ENCODE data around the gene VEZT. TPM values are rescaled to one million over a fixed set of nuclear protein-coding genes. Genes with fewer than 3 reads are reported as not detected.
"Not testable (repeated sequence)": the region's sequence is repeated elsewhere in the genome, so short reads cannot be mapped to it uniquely, and the experiment has no call there.

Gene VEZT
- total and polyA plus RNA-seq, 2 donors (not counting 1 experiment from before 2014, with no cell fraction given), result 76.6 to 123 TPM

DNA sequence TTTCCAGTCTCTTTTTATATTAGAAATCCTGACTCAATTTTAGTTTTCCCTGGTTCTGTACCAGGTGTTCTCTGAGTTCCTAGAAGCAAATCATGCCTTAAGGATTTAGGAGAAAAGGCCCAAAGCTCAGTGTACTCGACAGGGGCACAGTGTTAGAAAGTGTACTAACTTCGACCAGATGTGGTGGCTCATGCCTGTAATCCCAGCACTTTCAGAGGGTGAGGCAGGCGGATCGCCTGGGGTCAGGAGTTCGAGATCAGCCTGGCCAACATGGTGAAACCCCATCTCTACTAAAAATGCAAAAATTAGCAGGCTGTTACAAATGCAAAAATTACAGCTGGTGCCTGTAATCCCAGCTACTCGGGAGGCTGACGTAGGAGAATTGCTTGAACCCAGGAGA lies 12.0 kb downstream of the VEZT start:
- Histone ChIP-seq H3K36me3 (ENCODE audit: control insufficient read depth, insufficient read depth, low read length) (no peaks in the 10 kb centered on the region), H3K27ac (ENCODE audit: insufficient read depth, low read length) (peak overlapping the region; percentile 10), H2AFZ (ENCODE audit: low read length) (no peak overlapping the region), H3K4me2 (ENCODE audit: extremely low read depth, insufficient read depth, low read length) (no peak overlapping the region), H4K20me1 (ENCODE audit: control insufficient read depth, extremely low read depth, insufficient read depth, low read length) (no peaks in the 10 kb centered on the region), H3K9me3 (ENCODE audit: control insufficient read depth, insufficient read depth, low read depth, low read length) (no peaks in the 10 kb centered on the region), H3K79me2 (ENCODE audit: control insufficient read depth, insufficient read depth, low read length) (peaks cover 41% of the 10 kb centered on the region), H3K4me1 (ENCODE audit: control insufficient read depth, extremely low read depth, insufficient read depth, low read length) (peaks cover under 1% of the 10 kb centered on the region), H3K4me3 (replicated peaks in 1 of 4; ENCODE audit: control extremely low read depth in 1 of 4, insufficient read depth in 1 of 4, low read depth in 3 of 4, low read length in 4 of 4) (no peak overlapping the region), H3K27me3 (ENCODE audit: control insufficient read depth, insufficient read depth, low read length) (no peaks in the 10 kb centered on the region), H3K9ac (ENCODE audit: insufficient read depth, low read length) (no peak overlapping the region)
- TF ChIP-seq, protein P1, sequence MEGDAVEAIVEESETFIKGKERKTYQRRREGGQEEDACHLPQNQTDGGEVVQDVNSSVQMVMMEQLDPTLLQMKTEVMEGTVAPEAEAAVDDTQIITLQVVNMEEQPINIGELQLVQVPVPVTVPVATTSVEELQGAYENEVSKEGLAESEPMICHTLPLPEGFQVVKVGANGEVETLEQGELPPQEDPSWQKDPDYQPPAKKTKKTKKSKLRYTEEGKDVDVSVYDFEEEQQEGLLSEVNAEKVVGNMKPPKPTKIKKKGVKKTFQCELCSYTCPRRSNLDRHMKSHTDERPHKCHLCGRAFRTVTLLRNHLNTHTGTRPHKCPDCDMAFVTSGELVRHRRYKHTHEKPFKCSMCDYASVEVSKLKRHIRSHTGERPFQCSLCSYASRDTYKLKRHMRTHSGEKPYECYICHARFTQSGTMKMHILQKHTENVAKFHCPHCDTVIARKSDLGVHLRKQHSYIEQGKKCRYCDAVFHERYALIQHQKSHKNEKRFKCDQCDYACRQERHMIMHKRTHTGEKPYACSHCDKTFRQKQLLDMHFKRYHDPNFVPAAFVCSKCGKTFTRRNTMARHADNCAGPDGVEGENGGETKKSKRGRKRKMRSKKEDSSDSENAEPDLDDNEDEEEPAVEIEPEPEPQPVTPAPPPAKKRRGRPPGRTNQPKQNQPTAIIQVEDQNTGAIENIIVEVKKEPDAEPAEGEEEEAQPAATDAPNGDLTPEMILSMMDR (conservative IDR thresholded peaks at IDR 0.05 in 1 of 2, IDR thresholded peaks at IDR 0.05 in 1 of 2; ENCODE audit: low read depth in 1 of 2, low read length in 2 of 2), result no peak
- no peak for TF ChIP-seq EZH2 (IDR thresholded peaks at IDR 0.05; ENCODE audit: low read length, missing control alignments)
- no peak for DNase-seq (ENCODE audit: low read depth in 2 of 2)

DNA sequence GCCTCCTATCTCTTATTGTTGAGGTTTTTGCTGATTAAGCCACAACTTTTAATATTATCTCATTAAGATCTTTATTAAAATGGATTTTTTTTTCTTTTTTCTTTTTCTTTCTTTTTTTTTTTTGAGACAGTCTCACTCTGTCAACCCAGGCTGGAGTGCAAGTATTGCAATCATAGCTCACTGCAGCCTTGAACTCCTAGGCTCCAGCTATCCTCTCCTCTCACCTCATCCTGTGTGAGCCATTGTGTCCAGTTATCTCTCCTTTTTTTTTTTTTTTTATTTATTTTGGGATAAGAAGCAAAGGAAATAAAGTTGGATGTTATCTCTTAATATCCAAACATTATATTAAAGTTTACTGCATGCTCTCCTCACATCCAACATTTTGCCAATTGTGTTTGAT lies 12.7 kb downstream of the VEZT start:
- Histone ChIP-seq H3K79me2 (ENCODE audit: control insufficient read depth, insufficient read depth, low read length) (peaks cover 35% of the 10 kb centered on the region), H3K4me1 (ENCODE audit: control insufficient read depth, extremely low read depth, insufficient read depth, low read length) (no peaks in the 10 kb centered on the region), H3K27ac (ENCODE audit: insufficient read depth, low read length) (no peak overlapping the region), H3K9me3 (ENCODE audit: control insufficient read depth, insufficient read depth, low read depth, low read length) (no peaks in the 10 kb centered on the region), H3K9ac (ENCODE audit: insufficient read depth, low read length) (no peak overlapping the region), H3K4me3 (replicated peaks in 1 of 4; ENCODE audit: control extremely low read depth in 1 of 4, insufficient read depth in 1 of 4, low read depth in 3 of 4, low read length in 4 of 4) (no peak overlapping the region), H3K27me3 (ENCODE audit: control insufficient read depth, insufficient read depth, low read length) (no peaks in the 10 kb centered on the region), H3K36me3 (ENCODE audit: control insufficient read depth, insufficient read depth, low read length) (no peaks in the 10 kb centered on the region), H3K4me2 (ENCODE audit: extremely low read depth, insufficient read depth, low read length) (no peak overlapping the region), H2AFZ (ENCODE audit: low read length) (no peak overlapping the region), H4K20me1 (ENCODE audit: control insufficient read depth, extremely low read depth, insufficient read depth, low read length) (no peaks in the 10 kb centered on the region)
- DNase-seq (ENCODE audit: low read depth in 2 of 2), result no peak
- TF ChIP-seq, protein P1 (conservative IDR thresholded peaks at IDR 0.05 in 1 of 2, IDR thresholded peaks at IDR 0.05 in 1 of 2; ENCODE audit: low read depth in 1 of 2, low read length in 2 of 2), result no peak
- no peak for TF ChIP-seq EZH2 (IDR thresholded peaks at IDR 0.05; ENCODE audit: low read length, missing control alignments)

DNA sequence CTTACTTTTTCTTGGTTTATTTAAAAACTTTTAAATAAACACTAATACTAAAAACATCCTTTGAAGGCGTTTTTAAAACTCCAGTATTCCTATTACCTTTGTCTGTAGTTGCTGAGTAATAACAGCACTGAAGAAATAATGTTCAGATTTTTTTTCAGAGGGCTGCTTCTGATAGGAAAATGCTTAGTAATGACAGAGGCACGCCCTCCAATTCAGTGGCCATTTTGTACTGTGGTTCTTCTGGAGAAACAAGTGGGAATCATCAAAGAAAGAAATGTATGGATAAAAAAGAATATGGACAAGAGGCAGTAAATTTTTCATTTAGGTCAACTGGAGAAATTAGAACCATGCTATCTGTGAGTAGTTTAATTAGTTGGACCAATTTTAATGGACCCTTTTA lies 13.6 kb downstream of the VEZT start:
- Histone ChIP-seq H3K9me3 (ENCODE audit: control insufficient read depth, insufficient read depth, low read depth, low read length) (no peaks in the 10 kb centered on the region), H3K4me1 (ENCODE audit: control insufficient read depth, extremely low read depth, insufficient read depth, low read length) (no peaks in the 10 kb centered on the region), H3K9ac (ENCODE audit: insufficient read depth, low read length) (no peak overlapping the region), H3K36me3 (ENCODE audit: control insufficient read depth, insufficient read depth, low read length) (no peaks in the 10 kb centered on the region), H4K20me1 (ENCODE audit: control insufficient read depth, extremely low read depth, insufficient read depth, low read length) (no peaks in the 10 kb centered on the region), H3K27ac (ENCODE audit: insufficient read depth, low read length) (no peak overlapping the region), H3K27me3 (ENCODE audit: control insufficient read depth, insufficient read depth, low read length) (no peaks in the 10 kb centered on the region), H2AFZ (ENCODE audit: low read length) (no peak overlapping the region), H3K79me2 (ENCODE audit: control insufficient read depth, insufficient read depth, low read length) (peaks cover 32% of the 10 kb centered on the region), H3K4me3 (replicated peaks in 1 of 4; ENCODE audit: control extremely low read depth in 1 of 4, insufficient read depth in 1 of 4, low read depth in 3 of 4, low read length in 4 of 4) (no peak overlapping the region), H3K4me2 (ENCODE audit: extremely low read depth, insufficient read depth, low read length) (no peak overlapping the region)
- peak; percentile 66 to 68 for DNase-seq (ENCODE audit: low read depth in 2 of 2)
- TF ChIP-seq, protein P1 (conservative IDR thresholded peaks at IDR 0.05 in 1 of 2, IDR thresholded peaks at IDR 0.05 in 1 of 2; ENCODE audit: low read depth in 1 of 2, low read length in 2 of 2), result no peak
- TF ChIP-seq EZH2 (IDR thresholded peaks at IDR 0.05; ENCODE audit: low read length, missing control alignments), result no peak

DNA sequence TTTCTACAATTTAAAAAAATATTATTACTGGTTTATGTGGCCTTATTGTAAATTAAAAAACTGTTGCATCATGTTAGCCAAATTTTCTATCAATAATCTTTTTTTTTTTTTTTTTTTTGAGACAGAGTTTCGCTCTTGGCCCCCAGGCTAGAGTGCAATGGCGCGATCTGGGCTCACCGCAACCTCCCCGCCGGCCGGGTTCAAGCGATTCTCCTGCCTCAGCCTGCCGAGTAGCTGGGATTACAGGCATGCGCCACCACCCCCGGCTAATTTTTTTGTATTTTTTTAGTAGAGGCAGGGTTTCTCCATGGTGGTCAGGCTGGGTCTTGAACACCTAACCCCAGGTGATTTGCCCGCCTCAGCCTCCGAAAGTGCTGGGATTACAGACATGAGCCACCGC lies 16.6 kb downstream of the VEZT start:
- H3K9me3 ChIP-seq (ENCODE audit: control insufficient read depth, insufficient read depth, low read depth, low read length); H3K4me2 ChIP-seq (ENCODE audit: extremely low read depth, insufficient read depth, low read length); H3K27me3 ChIP-seq (ENCODE audit: control insufficient read depth, insufficient read depth, low read length); H3K9ac ChIP-seq (ENCODE audit: insufficient read depth, low read length); H3K4me3 ChIP-seq (replicated peaks in 1 of 4; ENCODE audit: control extremely low read depth in 1 of 4, insufficient read depth in 1 of 4, low read depth in 3 of 4, low read length in 4 of 4); H4K20me1 ChIP-seq (ENCODE audit: control insufficient read depth, extremely low read depth, insufficient read depth, low read length); H3K27ac ChIP-seq (ENCODE audit: insufficient read depth, low read length); H3K4me1 ChIP-seq (ENCODE audit: control insufficient read depth, extremely low read depth, insufficient read depth, low read length); DNase-seq (ENCODE audit: low read depth in 2 of 2); H2AFZ ChIP-seq (ENCODE audit: low read length); H3K36me3 ChIP-seq (ENCODE audit: control insufficient read depth, insufficient read depth, low read length): not testable (repeated sequence)
- H3K79me2 ChIP-seq (ENCODE audit: control insufficient read depth, insufficient read depth, low read length), result peaks cover 26% of the 10 kb centered on the region

DNA sequence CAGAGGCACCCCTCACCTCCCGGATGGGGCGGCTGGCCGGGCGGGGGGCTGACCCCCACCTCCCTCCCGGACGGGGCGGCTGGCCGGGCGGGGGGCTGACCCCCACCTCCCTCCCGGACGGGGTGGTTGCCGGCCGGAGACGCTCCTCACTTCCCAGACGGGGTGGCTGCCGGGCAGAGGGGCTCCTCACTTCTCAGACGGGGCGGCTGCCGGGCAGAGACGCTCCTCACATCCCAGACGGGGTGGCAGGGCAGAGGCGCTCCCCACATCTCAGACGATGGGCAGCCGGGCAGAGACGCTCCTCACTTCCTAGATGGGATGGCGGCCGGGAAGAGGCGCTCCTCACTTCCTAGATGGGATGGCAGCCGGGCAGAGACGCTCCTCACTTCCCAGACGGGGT lies 18.0 kb downstream of the VEZT start:
- H3K4me1 ChIP-seq (ENCODE audit: control insufficient read depth, extremely low read depth, insufficient read depth, low read length); H3K36me3 ChIP-seq (ENCODE audit: control insufficient read depth, insufficient read depth, low read length); H4K20me1 ChIP-seq (ENCODE audit: control insufficient read depth, extremely low read depth, insufficient read depth, low read length); H3K4me2 ChIP-seq (ENCODE audit: extremely low read depth, insufficient read depth, low read length); H3K4me3 ChIP-seq (replicated peaks in 1 of 4; ENCODE audit: control extremely low read depth in 1 of 4, insufficient read depth in 1 of 4, low read depth in 3 of 4, low read length in 4 of 4); H3K27ac ChIP-seq (ENCODE audit: insufficient read depth, low read length); H2AFZ ChIP-seq (ENCODE audit: low read length); H3K27me3 ChIP-seq (ENCODE audit: control insufficient read depth, insufficient read depth, low read length); DNase-seq (ENCODE audit: low read depth in 2 of 2); H3K9ac ChIP-seq (ENCODE audit: insufficient read depth, low read length); H3K9me3 ChIP-seq (ENCODE audit: control insufficient read depth, insufficient read depth, low read depth, low read length): not testable (repeated sequence)
- H3K79me2 ChIP-seq (ENCODE audit: control insufficient read depth, insufficient read depth, low read length), result peaks cover 24% of the 10 kb centered on the region
